ENCODE data around the gene SMAD2. TPM values are rescaled to one million over a fixed set of nuclear protein-coding genes. Genes with fewer than 3 reads are reported as not detected.

The SMAD2 gene
- total and polyA plus RNA-seq, 9 of the 15 experiments (the other 6 are each of a cell fraction or from before 2014, with no cell fraction given): 9.2 to 49.6 (median 33.7) TPM

DNA sequence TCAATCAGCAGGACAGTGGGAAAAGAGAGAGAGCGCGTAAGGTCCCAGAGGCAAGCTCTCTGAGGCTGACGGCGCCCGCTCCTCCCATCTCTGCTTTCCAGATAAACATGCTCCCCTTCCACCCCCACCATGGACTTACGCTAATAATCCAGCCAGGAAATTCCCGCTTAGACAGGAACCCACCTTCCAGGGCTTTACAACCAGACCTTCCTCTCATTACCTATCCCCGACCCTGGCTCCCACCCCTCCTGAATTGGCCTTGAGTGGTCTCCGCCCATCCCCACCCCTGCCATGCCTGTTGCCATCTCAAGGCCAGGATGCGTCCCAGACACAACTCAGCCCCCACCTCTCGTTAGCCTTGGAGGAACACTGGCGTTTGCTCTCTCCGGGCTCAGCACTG is 131.1 kb downstream of the SMAD2 start:
- no peaks in the 10 kb centered on the region for H4K20me1 ChIP-seq (replicated peaks; ENCODE audit: control insufficient read depth, insufficient read depth, low read length)
- no TSS peak for BruUV-seq (replicated peaks)
- no peak overlapping the region for H3K4me3 ChIP-seq
- no peaks in the 10 kb centered on the region for H3K9me3 ChIP-seq (replicated peaks; ENCODE audit: control insufficient read depth, insufficient read depth, low read depth, low read length)
- CTCF ChIA-PET (ENCODE audit: low intra/inter-chr PET ratio): no interaction called here
- intact Hi-C loops (cut with micrococcal nuclease) (no loop called here), in situ Hi-C loops (cut with MboI) (no loop called here)
- no peak for FAIRE-seq
- DNase-seq (ENCODE audit: extremely low read depth in 1 of 4, low spot score in 3 of 4): no peak
- WGBS (ENCODE audit: insufficient coverage, low coverage, missing lambda C conversion rate): 8% methylated on average over 10 of the region's 13 CpGs
- no peaks in the 10 kb centered on the region for H3K79me2 ChIP-seq (ENCODE audit: control insufficient read depth, insufficient read depth, low read length)
- H3K4me1 ChIP-seq (replicated peaks in 1 of 2; ENCODE audit: control insufficient read depth in 2 of 2, insufficient read depth in 2 of 2, low read length in 2 of 2): no peaks in the 10 kb centered on the region
- no peak overlapping the region for H3K27ac ChIP-seq (ENCODE audit: extremely low read depth, low read depth, low read length)
- H3K9ac ChIP-seq (ENCODE audit: insufficient read depth in 1 of 2, low read depth in 2 of 2, low read length in 2 of 2): no peak overlapping the region
- no peaks in the 10 kb centered on the region for H3K9me1 ChIP-seq (ENCODE audit: control insufficient read depth, insufficient read depth, low read length)
- H2AFZ ChIP-seq (ENCODE audit: low read depth, low read length): no peak overlapping the region
- POLR2A ChIA-PET: no interaction called here
- H3K4me2 ChIP-seq (ENCODE audit: insufficient read depth, low read length): no peak overlapping the region
- ATAC-seq: no peak
- TF ChIP-seq, protein P1, sequence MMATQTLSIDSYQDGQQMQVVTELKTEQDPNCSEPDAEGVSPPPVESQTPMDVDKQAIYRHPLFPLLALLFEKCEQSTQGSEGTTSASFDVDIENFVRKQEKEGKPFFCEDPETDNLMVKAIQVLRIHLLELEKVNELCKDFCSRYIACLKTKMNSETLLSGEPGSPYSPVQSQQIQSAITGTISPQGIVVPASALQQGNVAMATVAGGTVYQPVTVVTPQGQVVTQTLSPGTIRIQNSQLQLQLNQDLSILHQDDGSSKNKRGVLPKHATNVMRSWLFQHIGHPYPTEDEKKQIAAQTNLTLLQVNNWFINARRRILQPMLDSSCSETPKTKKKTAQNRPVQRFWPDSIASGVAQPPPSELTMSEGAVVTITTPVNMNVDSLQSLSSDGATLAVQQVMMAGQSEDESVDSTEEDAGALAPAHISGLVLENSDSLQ (IDR thresholded peaks at IDR 0.05): no peak
- TF ChIP-seq CHD4 (IDR thresholded peaks at IDR 0.05; ENCODE audit: insufficient read depth, insufficient replicate concordance, low read depth, low read length, poor library complexity, severe bottlenecking) (no peak), POLR2AphosphoS5 (IDR thresholded peaks at IDR 0.05; ENCODE audit: control insufficient read depth, insufficient read depth, low read depth, low read length) (no peak), ASH1L (IDR thresholded peaks at IDR 0.05; ENCODE audit: borderline replicate concordance, low read depth, partially characterized antibody) (no peak), ZNF445 (CRISPR knock-in tag; IDR thresholded peaks at IDR 0.05; ENCODE audit: low read depth) (no peak), U2AF2 (optimal IDR thresholded peaks at IDR 0.05; ENCODE audit: low read depth, low read length) (no peak), ESRRA (IDR thresholded peaks at IDR 0.05; ENCODE audit: borderline replicate concordance, low read depth) (no peak), SRSF7 (optimal IDR thresholded peaks at IDR 0.05; ENCODE audit: low read depth, low read length) (no peak), PHF8 (IDR thresholded peaks at IDR 0.05; ENCODE audit: borderline replicate concordance, low read length) (no peak)
- TF ChIP-seq, protein P2, sequence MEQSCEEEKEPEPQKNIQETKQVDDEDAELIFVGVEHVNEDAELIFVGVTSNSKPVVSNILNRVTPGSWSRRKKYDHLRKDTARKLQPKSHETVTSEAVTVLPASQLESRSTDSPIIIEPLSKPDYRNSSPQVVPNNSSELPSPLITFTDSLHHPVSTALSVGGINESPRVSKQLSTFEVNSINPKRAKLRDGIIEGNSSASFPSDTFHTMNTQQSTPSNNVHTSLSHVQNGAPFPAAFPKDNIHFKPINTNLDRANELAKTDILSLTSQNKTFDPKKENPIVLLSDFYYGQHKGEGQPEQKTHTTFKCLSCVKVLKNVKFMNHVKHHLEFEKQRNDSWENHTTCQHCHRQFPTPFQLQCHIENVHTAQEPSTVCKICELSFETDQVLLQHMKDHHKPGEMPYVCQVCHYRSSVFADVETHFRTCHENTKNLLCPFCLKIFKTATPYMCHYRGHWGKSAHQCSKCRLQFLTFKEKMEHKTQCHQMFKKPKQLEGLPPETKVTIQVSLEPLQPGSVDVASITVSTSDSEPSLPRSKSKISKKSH (CRISPR knock-in tag; IDR thresholded peaks at IDR 0.05): no peak
- H3K27me3 ChIP-seq (ENCODE audit: control insufficient read depth in 2 of 2, insufficient read depth in 2 of 2, low read length in 2 of 2): peaks cover 0 to 24% of the 10 kb centered on the region in 2 experiments; a peak in 4 of 5 replicates
- no peaks in the 10 kb centered on the region for H3K36me3 ChIP-seq (ENCODE audit: control insufficient read depth, insufficient read depth, low read length)
